T-helper 17 cell (primary cell): ENCODE data around the gene RBFOX2. TPM values are rescaled to one million over a fixed set of nuclear protein-coding genes. Genes with fewer than 3 reads are reported as not detected.
"Not testable (repeated sequence)": the region's sequence is repeated elsewhere in the genome, so short reads cannot be mapped to it uniquely, and the experiment has no call there.

ENCODE experiments used
- ATAC-seq: fragments of 150-1000 bp; cut with Tn5 transposase; 2 replicates; pipeline ENCODE4 v1.10.0; 2021; ENCODE audit warnings: mild to moderate bottlenecking, moderate library complexity
- DNase-seq, 3 donors: peaks; one replicate each; pipeline versions ENCODE4 v3.0.0 to v3.0.0-alpha.2; 2020 to 2021
- H3K9me3 ChIP-seq: one replicate; pipeline ENCODE4 v1.7.0; 2013; ENCODE audit warnings: low read length, mild to moderate bottlenecking; ENCODE audit not compliant: control insufficient read depth, poor library complexity, severe bottlenecking
- H3K27ac Mint-ChIP-seq: one replicate; pipeline ENCODE4 v1.8.0; 2022; ENCODE audit warnings: mild to moderate bottlenecking, moderate library complexity, mixed read lengths
- H3K27me3 Mint-ChIP-seq: one replicate; pipeline ENCODE4 v1.8.0; 2022; ENCODE audit warnings: mixed read lengths
- H3K36me3 Mint-ChIP-seq: one replicate; pipeline ENCODE4 v1.8.0; 2022; ENCODE audit warnings: low read depth, mixed read lengths
- H3K4me1 Mint-ChIP-seq: one replicate; pipeline ENCODE4 v1.8.0; 2022; ENCODE audit warnings: mild to moderate bottlenecking, mixed read lengths
- H3K4me3 Mint-ChIP-seq: one replicate; pipeline ENCODE4 v1.8.0; 2022; ENCODE audit warnings: mild to moderate bottlenecking, moderate library complexity, mixed read lengths
- total RNA-seq, 4 donors: library from RNA in 2 of 4; stranded (reverse) in 2 of 4; gene quantifications; one replicate each; pipeline ENCODE4 v1.2.3 and lab custom pipeline; 2022 to 2026

RBFOX2 gene
- total RNA-seq, 2 donors from 2014 or later, result 0.23 to 0.97 TPM

GRCh38 chr22:35746946-35747703 lies 281.5 kb downstream of the RBFOX2 start:
- ATAC-seq, result no peak
- H3K4me1 Mint-ChIP-seq, result no peaks in the 10 kb centered on the region

GRCh38 chr22:35746248-35746647 lies 282.4 kb downstream of the RBFOX2 start:
- peaks cover 8% of the 10 kb centered on the region for H3K27me3 Mint-ChIP-seq
- peak overlapping the region; percentile 19 for H3K27ac Mint-ChIP-seq
- H3K4me3 Mint-ChIP-seq, result no peak overlapping the region
- H3K9me3 ChIP-seq, result no peaks in the 10 kb centered on the region
- DNase-seq, result no peak
- no peak for ATAC-seq
- no peaks in the 10 kb centered on the region for H3K36me3 Mint-ChIP-seq
- no peaks in the 10 kb centered on the region for H3K4me1 Mint-ChIP-seq

More at GRCh38 chr22:35746946-35747703, 281.5 kb downstream of the RBFOX2 start:
- Mint-ChIP-seq H3K36me3 (no peaks in the 10 kb centered on the region), H3K4me3 (no peak overlapping the region), H3K27ac (no peak overlapping the region), H3K27me3 (peaks cover 8% of the 10 kb centered on the region)
- no peaks in the 10 kb centered on the region for H3K9me3 ChIP-seq
- DNase-seq, result no peak

- H3K27me3 Mint-ChIP-seq, result peaks cover 8% of the 10 kb centered on the region
- no peak overlapping the region for H3K27ac Mint-ChIP-seq
- DNase-seq, result no peak
- no peaks in the 10 kb centered on the region for H3K9me3 ChIP-seq
- no peaks in the 10 kb centered on the region for H3K4me1 Mint-ChIP-seq
- H3K36me3 Mint-ChIP-seq, result no peaks in the 10 kb centered on the region
- H3K4me3 Mint-ChIP-seq, result no peak overlapping the region
- ATAC-seq, result no peak
Measured at GRCh38 chr22:35743326-35743860, 285.2 kb downstream of the RBFOX2 start.

- Mint-ChIP-seq H3K4me3 (no peak overlapping the region), H3K27me3 (peaks cover 13% of the 10 kb centered on the region), H3K27ac (peak overlapping the region; percentile 56), H3K4me1 (peaks cover 3% of the 10 kb centered on the region), H3K36me3 (peaks cover 2% of the 10 kb centered on the region)
- H3K9me3 ChIP-seq, result no peaks in the 10 kb centered on the region
- no peak for ATAC-seq
- no peak for DNase-seq
Measured at GRCh38 chr22:35742342-35743100, 286.1 kb downstream of the RBFOX2 start.

- no peak for DNase-seq
- peaks cover 4% of the 10 kb centered on the region for H3K36me3 Mint-ChIP-seq
- H3K27ac Mint-ChIP-seq, result no peak overlapping the region
- H3K4me1 Mint-ChIP-seq, result peaks cover 3% of the 10 kb centered on the region
- no peak for ATAC-seq
- peaks cover 29% of the 10 kb centered on the region for H3K27me3 Mint-ChIP-seq
- no peak overlapping the region for H3K4me3 Mint-ChIP-seq
- no peaks in the 10 kb centered on the region for H3K9me3 ChIP-seq
Measured at GRCh38 chr22:35740616-35741015, 288.0 kb downstream of the RBFOX2 start.

GRCh38 chr22:35739931-35740380 lies 288.7 kb downstream of the RBFOX2 start:
- H3K27ac Mint-ChIP-seq, result no peak overlapping the region
- no peak for ATAC-seq
- H3K36me3 Mint-ChIP-seq, result peaks cover 4% of the 10 kb centered on the region

GRCh38 chr22:35739076-35739930 lies 289.3 kb downstream of the RBFOX2 start:
- peaks cover 4% of the 10 kb centered on the region for H3K36me3 Mint-ChIP-seq
- ATAC-seq (no peak), DNase-seq (no peak)
- no peak overlapping the region for H3K27ac Mint-ChIP-seq
- peaks cover 3% of the 10 kb centered on the region for H3K4me1 Mint-ChIP-seq
- peaks cover 31% of the 10 kb centered on the region for H3K27me3 Mint-ChIP-seq
- H3K4me3 Mint-ChIP-seq, result no peak overlapping the region
- H3K9me3 ChIP-seq, result no peaks in the 10 kb centered on the region

More at GRCh38 chr22:35739931-35740380, 288.7 kb downstream of the RBFOX2 start:
- no peak for DNase-seq
- no peaks in the 10 kb centered on the region for H3K9me3 ChIP-seq
- Mint-ChIP-seq H3K4me3 (no peak overlapping the region), H3K4me1 (peaks cover 3% of the 10 kb centered on the region), H3K27me3 (peaks cover 31% of the 10 kb centered on the region)

GRCh38 chr22:35737886-35738285 lies 290.7 kb downstream of the RBFOX2 start:
- not testable (repeated sequence) for H3K36me3 Mint-ChIP-seq, H3K4me1 Mint-ChIP-seq, DNase-seq, H3K4me3 Mint-ChIP-seq, H3K9me3 ChIP-seq, H3K27ac Mint-ChIP-seq, ATAC-seq
- peaks cover 25% of the 10 kb centered on the region for H3K27me3 Mint-ChIP-seq

- H3K27ac Mint-ChIP-seq, result no peak overlapping the region
- H3K9me3 ChIP-seq, result no peaks in the 10 kb centered on the region
- peaks cover 3% of the 10 kb centered on the region for H3K4me1 Mint-ChIP-seq
- H3K27me3 Mint-ChIP-seq, result peaks cover 30% of the 10 kb centered on the region
- DNase-seq (no peak), ATAC-seq (no peak)
- no peak overlapping the region for H3K4me3 Mint-ChIP-seq
- H3K36me3 Mint-ChIP-seq, result peaks cover 6% of the 10 kb centered on the region
Measured at GRCh38 chr22:35736701-35737100, 291.9 kb downstream of the RBFOX2 start.

GRCh38 chr22:35736166-35736565 lies 292.5 kb downstream of the RBFOX2 start:
- Mint-ChIP-seq H3K36me3 (peaks cover 7% of the 10 kb centered on the region), H3K4me3 (no peak overlapping the region), H3K27me3 (peaks cover 35% of the 10 kb centered on the region), H3K27ac (no peak overlapping the region), H3K4me1 (peaks cover 3% of the 10 kb centered on the region)
- DNase-seq (no peak), ATAC-seq (no peak)
- H3K9me3 ChIP-seq, result no peaks in the 10 kb centered on the region

- no peaks in the 10 kb centered on the region for H3K9me3 ChIP-seq
- peaks cover 42% of the 10 kb centered on the region for H3K27me3 Mint-ChIP-seq
- DNase-seq (no peak), ATAC-seq (no peak)
- peaks cover 10% of the 10 kb centered on the region for H3K36me3 Mint-ChIP-seq
- H3K27ac Mint-ChIP-seq, result no peak overlapping the region
- no peak overlapping the region for H3K4me3 Mint-ChIP-seq
- H3K4me1 Mint-ChIP-seq, result peaks cover 3% of the 10 kb centered on the region
Measured at GRCh38 chr22:35735542-35735941, 293.1 kb downstream of the RBFOX2 start.

- H3K36me3 Mint-ChIP-seq, result peaks cover 10% of the 10 kb centered on the region
- H3K4me1 Mint-ChIP-seq, result peaks cover 3% of the 10 kb centered on the region
- no peak overlapping the region for H3K27ac Mint-ChIP-seq
- peaks cover 47% of the 10 kb centered on the region for H3K27me3 Mint-ChIP-seq
- H3K9me3 ChIP-seq, result no peaks in the 10 kb centered on the region
- no peak for ATAC-seq
- no peak overlapping the region for H3K4me3 Mint-ChIP-seq
- DNase-seq, result no peak
Measured at GRCh38 chr22:35734517-35734827, 294.2 kb downstream of the RBFOX2 start.
